Fibroblast of mammary gland (primary cell): ENCODE results near the gene GPC6.

Source experiments
- DNase-seq: peaks from one replicate; pipeline ENCODE4 v3.0.0-alpha.2; 2010; ENCODE audit warnings: low read depth
- H3K4me3 ChIP-seq: 2 replicates; pipeline ENCODE4 v1.5.1; 2011; ENCODE audit warnings: low read depth, mild to moderate bottlenecking, low read length, moderate library complexity; ENCODE audit not compliant: control insufficient read depth
- TF ChIP-seq, protein P1 (sequence below): conservative IDR thresholded peaks from 2 replicates; pipeline ENCODE4 v1.5.1; 2011; ENCODE audit warnings: low read depth, low read length, inconsistent platforms; ENCODE audit not compliant: control insufficient read depth, insufficient read depth

Gene GPC6

DNA sequence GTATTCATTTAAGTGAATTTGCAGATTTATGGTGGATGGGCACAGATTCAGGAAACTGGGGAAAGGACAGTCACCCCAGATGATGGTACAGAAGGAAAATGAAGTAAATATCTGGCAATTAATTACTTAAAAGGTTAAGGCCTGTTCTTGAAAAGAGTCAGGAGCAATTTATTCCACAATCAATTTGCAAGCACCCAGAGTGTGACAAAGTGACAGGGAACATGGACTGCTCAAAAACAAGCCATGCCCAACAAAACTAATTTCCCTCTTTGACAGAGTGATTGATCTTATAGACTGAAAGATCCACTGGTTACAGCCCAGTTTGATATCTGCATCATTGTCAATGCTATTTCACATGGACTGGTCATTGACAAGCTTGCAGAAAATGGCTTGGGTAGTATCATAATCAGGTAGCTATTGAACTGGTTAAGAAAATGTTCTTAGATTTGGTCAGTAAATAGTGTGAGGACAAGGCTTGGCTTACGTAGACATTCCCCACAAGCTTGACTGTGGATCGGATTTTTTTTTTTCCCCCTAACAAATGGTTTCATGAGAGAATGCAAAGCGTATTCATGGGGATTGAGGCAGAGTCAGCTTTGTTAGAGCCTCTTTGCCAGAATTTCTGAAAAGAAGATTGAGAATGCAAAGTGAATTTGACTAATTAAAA lies 584.6 kb downstream of the GPC6 start:
- TF ChIP-seq, protein P1, sequence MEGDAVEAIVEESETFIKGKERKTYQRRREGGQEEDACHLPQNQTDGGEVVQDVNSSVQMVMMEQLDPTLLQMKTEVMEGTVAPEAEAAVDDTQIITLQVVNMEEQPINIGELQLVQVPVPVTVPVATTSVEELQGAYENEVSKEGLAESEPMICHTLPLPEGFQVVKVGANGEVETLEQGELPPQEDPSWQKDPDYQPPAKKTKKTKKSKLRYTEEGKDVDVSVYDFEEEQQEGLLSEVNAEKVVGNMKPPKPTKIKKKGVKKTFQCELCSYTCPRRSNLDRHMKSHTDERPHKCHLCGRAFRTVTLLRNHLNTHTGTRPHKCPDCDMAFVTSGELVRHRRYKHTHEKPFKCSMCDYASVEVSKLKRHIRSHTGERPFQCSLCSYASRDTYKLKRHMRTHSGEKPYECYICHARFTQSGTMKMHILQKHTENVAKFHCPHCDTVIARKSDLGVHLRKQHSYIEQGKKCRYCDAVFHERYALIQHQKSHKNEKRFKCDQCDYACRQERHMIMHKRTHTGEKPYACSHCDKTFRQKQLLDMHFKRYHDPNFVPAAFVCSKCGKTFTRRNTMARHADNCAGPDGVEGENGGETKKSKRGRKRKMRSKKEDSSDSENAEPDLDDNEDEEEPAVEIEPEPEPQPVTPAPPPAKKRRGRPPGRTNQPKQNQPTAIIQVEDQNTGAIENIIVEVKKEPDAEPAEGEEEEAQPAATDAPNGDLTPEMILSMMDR = no peak
- DNase-seq = no peak
- no peak overlapping the region for H3K4me3 ChIP-seq

DNA sequence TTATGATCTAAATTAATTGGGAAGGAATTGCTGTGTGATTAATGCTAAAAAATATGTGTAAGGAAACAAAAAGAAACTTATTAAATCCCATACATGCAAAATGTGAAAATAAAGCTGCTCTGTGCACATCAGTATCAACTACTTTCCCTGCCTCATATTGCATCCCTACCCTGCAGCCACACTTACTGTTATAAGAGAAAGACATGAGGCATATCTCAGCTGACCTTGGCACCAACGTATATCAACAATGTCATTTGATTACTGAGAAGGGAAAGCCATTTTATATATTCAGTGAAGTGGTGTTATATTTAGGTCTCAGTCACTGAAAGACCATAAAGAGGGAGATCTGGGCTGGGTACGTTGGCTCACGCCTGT lies 585.1 kb downstream of the GPC6 start:
- DNase-seq = no peak
- TF ChIP-seq, protein P1 = no peak
- H3K4me3 ChIP-seq = no peak overlapping the region

DNA sequence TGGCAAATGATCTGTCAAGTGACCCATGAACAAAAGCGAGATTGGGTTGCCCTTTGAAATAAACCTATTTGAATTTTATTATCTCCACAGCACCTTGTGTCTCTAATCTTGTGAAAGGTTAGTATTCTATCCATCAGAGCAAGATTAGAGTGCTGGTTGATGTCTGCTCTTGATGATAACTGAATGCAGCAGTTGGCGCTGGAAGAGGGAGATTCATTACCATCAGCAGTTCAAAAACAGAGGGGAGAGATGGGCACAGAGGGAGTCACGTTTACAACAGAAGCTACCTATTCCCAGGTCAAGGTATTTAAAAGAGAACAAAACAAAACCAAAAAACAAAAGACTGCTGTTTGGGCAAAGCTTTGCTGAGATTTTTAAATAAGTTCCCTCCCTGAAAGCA lies 588.1 kb downstream of the GPC6 start:
- H3K4me3 ChIP-seq = no peak overlapping the region
- TF ChIP-seq, protein P1 = no peak
- no peak for DNase-seq

DNA sequence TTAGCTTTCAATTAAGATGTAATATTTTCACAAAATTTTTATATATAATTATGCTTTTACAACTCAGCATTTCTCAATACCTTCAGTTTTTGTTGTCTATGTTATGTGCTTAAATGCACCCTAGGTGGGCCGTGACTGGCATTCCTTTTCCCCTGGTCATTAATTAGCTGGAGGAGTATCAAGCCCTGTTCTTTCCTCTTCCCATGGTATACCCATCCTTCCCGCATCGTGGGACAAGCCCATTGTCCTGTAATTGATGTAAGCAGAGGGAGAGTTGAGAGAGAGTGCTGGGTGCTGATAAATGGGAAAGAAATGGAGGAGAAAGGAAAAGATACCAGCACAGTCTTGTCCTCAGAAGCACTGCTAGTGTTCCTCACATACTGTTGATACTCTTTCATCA lies 591.7 kb downstream of the GPC6 start:
- H3K4me3 ChIP-seq = no peak overlapping the region
- TF ChIP-seq, protein P1 = no peak
- DNase-seq = no peak

DNA sequence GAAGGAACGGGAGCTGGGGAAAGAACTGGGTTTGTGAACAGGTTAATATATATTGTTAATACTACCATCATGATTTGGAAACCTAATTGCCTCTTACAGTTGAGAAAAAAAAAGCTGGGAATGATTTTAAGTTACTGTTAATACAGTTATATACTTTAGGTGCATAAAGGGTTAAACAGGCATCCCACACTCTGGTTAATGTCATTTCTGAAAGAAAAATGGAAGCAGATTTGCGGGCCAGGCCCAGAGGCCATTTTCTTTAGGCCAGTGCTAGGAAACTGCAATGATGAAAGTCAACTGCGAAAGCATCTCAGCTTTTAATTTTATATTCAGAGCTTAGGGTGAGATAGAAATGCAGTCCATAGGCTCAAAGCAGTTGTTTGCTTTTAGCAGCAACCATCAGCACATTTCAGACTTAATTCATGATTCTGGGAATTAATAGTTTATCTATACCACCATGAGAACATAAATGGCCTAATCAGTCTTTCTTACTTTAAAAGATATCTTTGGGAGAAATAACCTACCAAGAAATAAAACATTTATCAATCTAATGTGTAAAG lies 592.8 kb downstream of the GPC6 start:
- no peak for DNase-seq
- no peak overlapping the region for H3K4me3 ChIP-seq
- TF ChIP-seq, protein P1 = no peak

DNA sequence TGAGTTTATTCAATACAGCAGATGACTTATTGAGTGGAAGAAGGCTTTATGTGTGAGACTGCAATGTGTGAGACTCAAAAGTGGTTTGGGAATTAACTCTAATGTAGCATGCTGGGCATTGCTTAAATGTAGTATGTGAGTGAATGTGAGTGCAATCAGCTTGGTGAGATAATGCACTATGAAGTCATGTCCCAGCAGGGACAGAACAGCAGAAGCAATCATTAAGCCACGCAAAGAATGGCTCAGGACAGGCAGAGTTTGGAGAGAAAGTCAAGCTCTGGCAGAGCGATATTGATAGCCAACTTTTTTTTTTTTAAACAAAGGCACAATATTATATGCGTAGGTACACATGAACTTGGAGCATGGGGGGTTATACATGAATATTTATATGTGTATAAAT lies 597.7 kb downstream of the GPC6 start:
- TF ChIP-seq, protein P1 = no peak
- DNase-seq = no peak
- H3K4me3 ChIP-seq = no peak overlapping the region

DNA sequence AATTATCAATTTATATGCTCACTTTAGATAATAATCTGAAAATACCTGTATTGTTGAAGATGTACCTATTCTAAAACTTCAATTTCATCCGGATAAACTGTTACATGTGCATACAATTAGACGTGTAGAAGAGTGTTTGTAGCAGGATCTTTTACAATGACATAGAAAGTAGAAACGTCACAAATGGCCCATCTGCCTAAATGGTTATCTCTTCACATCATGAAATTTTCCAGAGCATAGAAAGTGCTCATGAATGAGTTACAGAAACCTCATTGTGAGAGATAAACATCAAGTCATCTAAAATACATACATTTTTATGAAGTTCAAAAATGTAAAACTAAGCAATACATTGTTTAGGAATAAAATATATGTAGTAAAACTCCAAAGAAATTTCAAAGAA lies 607.4 kb downstream of the GPC6 start:
- no peak overlapping the region for H3K4me3 ChIP-seq
- TF ChIP-seq, protein P1 = no peak

More for the DNA sequence above, 607.4 kb downstream of the GPC6 start:
- no peak for DNase-seq
